Fibroblast of skin of left biceps (primary cell): ENCODE results near the gene FGF4.
"Not testable (repeated sequence)": the region's sequence is repeated elsewhere in the genome, so short reads cannot be mapped to it uniquely, and the experiment has no call there.

Experiments
- DNase-seq, 2 experiments: peaks; one replicate each; pipeline ENCODE4 v3.0.0-alpha.2; 2013; ENCODE audit warnings: low read depth in 2 of 2

The FGF4 gene

GRCh38 chr11:69773626-69774353, 1.4 kb downstream of the FGF4 start:
- DNase-seq, result no peak

DNA sequence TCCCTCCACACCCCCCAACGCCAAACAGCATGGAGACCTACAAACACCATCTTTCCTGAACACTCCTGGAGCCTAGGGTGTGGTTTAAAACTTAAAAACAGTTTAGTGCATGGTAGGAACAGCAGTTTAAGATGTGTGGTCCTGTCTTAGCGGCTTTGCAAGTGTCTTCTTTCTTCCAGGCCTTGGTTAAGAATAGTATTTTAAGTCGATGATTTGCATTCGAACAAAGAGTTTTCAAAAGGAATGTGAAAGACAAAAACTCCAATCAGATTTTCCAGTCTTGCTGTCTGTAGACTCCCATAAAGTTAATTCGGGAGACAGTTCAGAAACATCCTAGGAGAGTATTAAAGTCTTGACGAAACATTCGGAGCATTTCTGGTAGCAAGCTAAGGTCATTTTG, 3.7 kb downstream of the FGF4 start:
- DNase-seq, result no peak

DNA sequence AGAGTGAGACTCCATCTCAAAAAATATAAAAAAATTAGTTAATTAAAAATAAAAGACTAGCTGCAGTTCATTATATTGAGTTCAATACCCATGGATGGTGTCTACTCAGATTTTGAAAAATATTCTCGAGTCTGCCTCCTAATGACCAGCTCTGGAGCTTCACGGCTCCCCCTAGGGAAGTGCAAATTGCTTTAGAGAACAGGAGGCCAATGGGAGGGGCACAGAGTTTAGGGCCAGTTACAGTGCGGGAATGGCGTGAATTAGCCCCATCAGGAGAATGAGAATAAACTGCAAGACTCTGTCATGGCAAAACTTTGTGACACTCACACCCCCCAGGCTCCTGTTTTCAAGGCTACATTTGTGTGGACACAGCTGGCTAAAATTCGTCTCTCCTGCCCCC, 4.6 kb downstream of the FGF4 start:
- no peak for DNase-seq

GRCh38 chr11:69765498-69765995, 9.6 kb downstream of the FGF4 start:
- DNase-seq, result no peak

DNA sequence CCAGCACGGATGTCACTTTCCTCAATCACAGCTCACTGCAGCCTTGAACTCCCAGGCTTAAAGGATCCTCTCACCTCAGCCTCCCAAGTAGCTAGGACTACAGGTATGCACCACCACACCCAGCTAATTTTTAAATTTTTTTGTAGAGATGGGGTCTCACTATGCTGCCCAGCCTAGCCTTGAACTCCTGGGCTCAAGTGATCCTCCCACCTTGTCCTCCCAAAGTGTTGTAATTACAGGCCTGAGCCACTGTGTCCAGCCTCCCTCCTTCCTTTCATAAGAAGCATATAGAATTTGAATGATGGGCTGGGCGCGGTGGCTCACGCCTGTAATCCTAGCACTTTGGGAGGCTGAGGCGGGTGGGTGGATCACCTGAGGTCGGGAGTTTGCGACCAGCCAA, 10.2 kb downstream of the FGF4 start:
- DNase-seq, result not testable (repeated sequence)

- no peak for DNase-seq
Observed at GRCh38 chr11:69760319-69760718, 14.8 kb downstream of the FGF4 start.

DNA sequence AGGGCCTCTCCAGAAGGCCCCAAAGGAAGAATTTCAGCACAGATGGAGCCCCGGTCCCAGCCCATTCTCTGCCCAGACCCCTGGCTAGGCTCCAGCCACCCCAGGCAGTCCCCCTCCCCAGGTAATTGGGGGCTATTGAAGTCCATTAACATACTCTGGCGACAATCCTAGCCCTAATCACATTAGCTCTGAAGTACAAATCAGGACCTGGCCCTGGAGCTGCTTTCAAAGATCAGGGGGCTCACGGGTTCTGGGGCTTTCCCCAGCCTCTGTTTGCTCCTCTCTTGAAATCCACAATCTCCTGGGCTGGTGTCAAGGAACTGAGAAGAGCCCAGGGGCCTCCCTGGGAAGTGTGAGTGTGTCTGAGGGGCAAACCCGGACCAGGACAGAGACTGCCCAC, 22.3 kb downstream of the FGF4 start:
- DNase-seq, result no peak

- DNase-seq, result no peak
Observed at GRCh38 chr11:69750875-69751597, 24.1 kb downstream of the FGF4 start.

DNA sequence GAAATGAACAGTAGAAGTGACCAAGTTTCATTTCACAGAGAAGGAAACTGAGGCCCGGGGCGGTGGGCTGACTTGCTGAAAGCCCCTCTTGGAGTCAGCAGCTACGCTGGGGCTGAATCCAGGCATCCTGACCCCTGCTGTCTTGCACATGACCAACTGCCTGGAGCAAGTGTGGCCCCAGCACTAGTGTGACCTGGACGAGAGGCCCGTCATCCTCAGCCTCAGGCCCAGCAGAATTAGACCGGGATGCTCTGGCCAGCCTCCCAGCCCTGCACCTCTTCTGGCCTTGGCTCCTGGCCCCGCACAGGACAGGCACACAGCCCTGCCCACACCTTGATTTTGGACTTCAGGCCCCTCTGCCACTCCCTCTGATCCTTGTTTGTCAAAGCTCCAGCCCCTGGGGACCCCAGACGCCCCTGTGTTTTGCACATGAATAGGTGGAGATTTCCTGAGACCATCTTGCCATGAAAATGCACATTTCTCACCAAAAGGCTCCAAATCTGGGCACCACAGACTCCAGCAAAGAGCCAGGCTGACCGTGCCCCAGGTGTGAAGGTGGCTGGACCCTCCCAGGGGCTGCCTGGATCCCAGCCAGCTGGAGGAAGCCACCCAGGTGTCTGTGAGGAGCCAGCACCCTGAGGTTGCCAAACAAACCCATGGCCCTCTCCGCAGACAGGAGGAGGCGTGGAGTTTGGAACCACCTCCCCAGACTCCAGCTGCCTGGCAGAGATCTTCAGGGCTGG, 24.9 kb downstream of the FGF4 start:
- DNase-seq, result no peak

DNA sequence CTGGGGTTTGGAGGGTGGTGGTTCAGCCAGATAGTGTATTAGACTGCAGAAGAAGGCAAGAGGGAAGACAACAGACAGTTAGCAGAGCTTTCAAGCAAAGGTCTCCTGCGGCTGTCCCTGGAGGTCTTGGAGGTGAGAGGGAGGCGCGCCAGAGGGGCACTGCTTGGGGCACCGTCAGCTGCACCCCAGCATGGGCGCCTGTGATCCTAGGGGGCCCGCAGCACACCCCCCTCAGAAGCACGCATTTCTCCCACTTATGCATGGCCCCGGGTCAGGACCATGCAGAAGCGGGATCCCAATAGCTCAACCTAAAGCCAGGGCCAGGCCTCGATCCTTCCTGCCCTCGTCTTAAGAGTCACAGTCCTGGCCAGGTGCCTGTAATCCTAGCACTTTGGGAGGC, 26.5 kb downstream of the FGF4 start:
- DNase-seq, result no peak

DNA sequence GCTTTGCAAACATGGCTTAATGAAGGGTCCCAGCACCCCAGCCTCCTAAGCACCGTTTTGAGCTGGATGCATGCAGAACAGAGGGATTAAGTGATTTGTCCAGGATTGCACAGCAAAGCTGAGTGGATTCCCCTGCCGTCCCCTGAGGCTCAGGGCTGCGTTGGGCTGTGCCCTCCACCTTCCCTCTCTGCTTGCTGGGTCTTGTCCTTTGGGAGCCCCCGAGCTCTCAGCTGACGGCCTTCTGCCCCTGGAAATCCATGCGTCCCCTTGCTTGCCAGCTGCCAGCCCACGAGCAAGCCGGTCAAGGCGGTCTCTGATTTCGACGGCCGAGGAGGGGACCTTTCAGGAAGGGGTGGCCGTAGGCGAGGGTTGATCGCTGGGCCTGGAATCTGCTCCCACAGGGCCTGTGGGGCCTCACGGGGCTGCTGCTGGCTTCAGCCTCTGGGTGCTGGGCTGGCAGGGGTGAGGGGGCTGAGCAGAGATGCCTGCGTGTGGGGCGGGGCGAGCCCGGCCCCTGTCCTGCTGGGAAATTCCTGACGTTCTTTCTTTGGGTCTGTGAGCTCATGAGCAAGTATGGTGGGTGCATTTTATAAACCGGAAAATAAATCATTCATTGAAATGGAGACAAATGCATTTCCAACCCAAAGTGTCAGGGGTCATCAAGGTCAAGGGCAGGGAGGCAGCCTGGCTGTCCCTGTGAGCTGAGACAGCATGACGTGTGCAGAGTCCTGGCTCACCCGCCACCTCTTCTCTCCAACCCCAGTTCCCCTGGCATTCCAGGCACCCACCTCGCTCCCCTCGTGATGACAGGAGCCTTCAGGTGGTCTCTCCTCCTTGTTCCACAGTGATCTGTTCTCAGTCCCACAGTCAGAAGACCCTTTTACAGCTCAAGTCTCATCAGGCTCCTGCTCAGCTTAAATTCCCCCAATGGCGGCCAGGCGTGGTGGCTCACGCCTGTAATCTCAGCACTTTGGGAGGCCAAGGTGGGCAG, 28.1 kb downstream of the FGF4 start:
- DNase-seq, result no peak

DNA sequence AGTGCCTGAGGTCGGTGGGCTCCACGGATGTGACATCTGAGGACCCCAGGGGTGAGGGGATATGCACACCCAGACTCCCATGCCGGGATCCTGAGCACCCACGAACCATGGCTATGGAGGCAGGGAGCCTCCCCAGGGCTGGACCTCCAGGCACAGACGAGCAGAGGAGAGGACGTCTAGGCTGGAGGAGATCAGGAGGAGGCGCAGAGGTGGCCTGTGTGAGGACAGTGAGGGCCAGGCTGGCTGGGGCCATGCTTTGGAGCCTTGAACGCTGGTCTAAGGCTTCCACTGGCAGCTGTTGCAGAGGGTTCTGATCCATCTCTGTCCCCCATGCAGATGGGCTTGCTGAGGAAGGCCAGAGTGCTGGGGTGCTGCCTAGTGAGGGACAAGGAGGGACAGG, 29.0 kb downstream of the FGF4 start:
- no peak for DNase-seq

DNA sequence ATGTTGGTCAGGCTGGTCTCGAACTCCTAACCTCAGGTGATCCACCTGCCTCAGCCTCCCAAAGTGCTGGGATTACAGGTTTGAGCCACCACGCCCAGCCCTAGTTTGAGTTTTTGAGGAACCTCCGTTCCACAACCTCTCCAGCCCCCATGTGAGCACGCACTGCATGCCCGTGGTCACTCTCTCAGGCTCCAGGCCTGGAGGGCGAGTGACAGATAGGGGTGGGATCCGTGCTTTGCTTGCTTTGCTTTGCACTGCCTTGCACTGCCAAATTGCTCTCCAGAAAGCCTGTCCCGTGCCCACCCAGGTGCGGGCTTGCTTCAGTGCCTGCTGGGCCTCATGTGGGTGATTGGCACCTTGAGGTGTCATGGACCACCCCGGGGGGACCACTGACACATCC, 29.9 kb downstream of the FGF4 start:
- DNase-seq, result no peak

- peak; percentile 37 to 38 for DNase-seq
Observed at GRCh38 chr11:69744435-69744834, 30.7 kb downstream of the FGF4 start.

- no peak for DNase-seq
Observed at GRCh38 chr11:69734841-69735240, 40.3 kb downstream of the FGF4 start.

GRCh38 chr11:69734367-69734766, 40.8 kb downstream of the FGF4 start:
- no peak for DNase-seq

DNA sequence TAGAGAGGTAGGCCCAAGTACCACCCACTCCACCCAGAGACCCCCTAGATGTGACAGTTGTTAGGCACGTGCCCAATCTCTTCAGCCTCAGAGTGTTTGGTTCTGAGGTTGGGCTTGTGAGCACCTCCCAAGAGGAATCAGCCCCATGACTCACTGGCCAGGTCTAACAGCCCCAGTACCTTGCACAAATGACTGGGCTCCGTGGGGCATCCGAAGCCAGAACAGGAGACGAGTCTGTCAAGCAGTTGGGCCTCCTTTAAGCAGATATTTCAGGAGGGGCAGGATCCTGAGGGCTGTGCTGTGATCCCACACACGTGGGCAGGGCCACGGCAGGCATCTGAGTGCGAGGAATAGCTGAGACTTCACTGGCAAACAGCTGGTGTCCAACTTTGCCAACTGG, 42.2 kb downstream of the FGF4 start:
- no peak for DNase-seq

DNA sequence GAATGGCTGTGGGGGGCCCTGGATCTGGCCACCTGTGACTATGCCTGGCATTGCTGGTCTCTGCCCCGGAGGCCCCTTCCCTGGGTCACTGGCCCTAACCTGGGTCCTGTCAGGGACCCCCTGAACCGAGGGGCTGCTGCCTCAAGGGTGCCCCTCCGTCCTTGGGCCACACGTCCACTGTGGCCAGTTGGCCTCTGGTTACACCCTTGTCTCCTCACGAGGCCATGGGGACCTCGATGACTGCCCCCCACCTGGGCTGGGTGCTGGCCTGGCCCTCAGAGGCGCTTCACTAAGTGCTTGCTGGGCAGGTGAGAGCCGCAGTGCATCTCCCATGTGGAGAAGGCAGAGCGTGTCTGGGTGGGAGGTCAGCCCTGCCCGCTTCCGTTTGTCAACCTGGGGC, 44.0 kb downstream of the FGF4 start:
- no peak for DNase-seq

DNA sequence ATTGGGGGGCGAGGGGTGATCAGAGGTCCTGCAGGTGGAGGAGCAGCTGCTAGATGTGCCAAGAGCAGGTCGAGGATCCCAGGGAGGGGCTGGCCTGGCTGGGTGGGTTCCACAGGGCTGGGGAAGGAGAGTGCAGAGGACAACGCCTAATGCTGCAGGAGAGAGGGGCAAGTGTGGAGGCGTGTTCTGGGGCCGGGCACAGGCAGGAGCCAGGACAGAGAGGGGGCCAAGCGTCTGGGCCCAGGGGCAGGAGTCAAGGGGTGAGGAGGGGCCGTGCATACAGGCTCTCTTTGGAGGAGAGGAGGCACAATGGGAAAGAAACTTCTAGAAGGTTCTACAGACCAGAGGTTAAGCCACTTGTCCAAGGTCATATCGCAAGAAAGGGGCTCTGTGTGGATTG, 44.6 kb downstream of the FGF4 start:
- DNase-seq, result no peak

DNA sequence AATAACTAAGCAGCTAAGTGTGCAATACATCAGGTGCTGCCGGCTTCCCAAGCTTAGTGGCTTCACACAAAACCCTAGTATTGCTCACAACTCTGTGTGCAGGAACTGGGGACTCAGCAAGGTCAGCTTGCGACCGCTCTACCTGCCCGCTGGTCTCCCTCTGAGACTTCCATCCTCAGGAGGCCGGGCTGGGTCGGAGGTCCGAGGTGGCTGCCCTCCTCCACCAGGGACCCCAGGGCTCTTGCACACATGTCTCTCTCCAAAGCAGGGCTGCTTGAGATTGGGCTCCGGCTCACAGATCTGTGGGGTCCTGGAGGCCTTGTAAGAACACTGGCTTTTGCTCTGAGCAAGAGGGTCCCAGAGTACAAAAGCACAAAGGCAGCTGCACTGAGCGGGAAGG, 45.9 kb downstream of the FGF4 start:
- DNase-seq, result no peak

GRCh38 chr11:69727266-69727665, 47.9 kb downstream of the FGF4 start:
- DNase-seq, result no peak
